ENCODE measurements around the gene TCF12.

Gene TCF12

GRCh38 chr15:57048930-57049549, 130.6 kb downstream of the TCF12 start:
- no peak for DNase-seq (ENCODE audit: low read depth in 2 of 2)

- no peak for DNase-seq (ENCODE audit: low read depth in 2 of 2)
Measured at GRCh38 chr15:57053470-57053869, 135.0 kb downstream of the TCF12 start.

- DNase-seq (ENCODE audit: low read depth in 2 of 2): no peak
Measured at GRCh38 chr15:57054204-57054750, 135.8 kb downstream of the TCF12 start.

GRCh38 chr15:57056357-57056756, 137.9 kb downstream of the TCF12 start:
- DNase-seq (ENCODE audit: low read depth in 2 of 2): no peak

GRCh38 chr15:57057134-57057930, 138.9 kb downstream of the TCF12 start:
- DNase-seq (ENCODE audit: low read depth in 2 of 2): no peak

- DNase-seq (ENCODE audit: low read depth in 2 of 2): no peak
Measured at GRCh38 chr15:57059026-57059660, 140.7 kb downstream of the TCF12 start.

GRCh38 chr15:57060799-57061198, 142.4 kb downstream of the TCF12 start:
- no peak for DNase-seq (ENCODE audit: low read depth in 2 of 2)

- no peak for DNase-seq (ENCODE audit: low read depth in 2 of 2)
Measured at GRCh38 chr15:57061281-57061680, 142.8 kb downstream of the TCF12 start.

- no peak for DNase-seq (ENCODE audit: low read depth in 2 of 2)
Measured at GRCh38 chr15:57061696-57062095, 143.3 kb downstream of the TCF12 start.

- DNase-seq (ENCODE audit: low read depth in 2 of 2): no peak
Measured at GRCh38 chr15:57064033-57064432, 145.6 kb downstream of the TCF12 start.

GRCh38 chr15:57069423-57069822, 151.0 kb downstream of the TCF12 start:
- DNase-seq (ENCODE audit: low read depth in 2 of 2): no peak

GRCh38 chr15:57070674-57071073, 152.2 kb downstream of the TCF12 start:
- DNase-seq (ENCODE audit: low read depth in 2 of 2): no peak

- DNase-seq (ENCODE audit: low read depth in 2 of 2): no peak
Measured at GRCh38 chr15:57079446-57079845, 161.0 kb downstream of the TCF12 start.

- DNase-seq (ENCODE audit: low read depth in 2 of 2): no peak
Measured at GRCh38 chr15:57079931-57080620, 161.6 kb downstream of the TCF12 start.

- no peak for DNase-seq (ENCODE audit: low read depth in 2 of 2)
Measured at GRCh38 chr15:57082054-57082728, 163.7 kb downstream of the TCF12 start.

GRCh38 chr15:57084192-57084591, 165.7 kb downstream of the TCF12 start:
- no peak for DNase-seq (ENCODE audit: low read depth in 2 of 2)

GRCh38 chr15:57085267-57085666, 166.8 kb downstream of the TCF12 start:
- no peak for DNase-seq (ENCODE audit: low read depth in 2 of 2)

- DNase-seq (ENCODE audit: low read depth in 2 of 2): no peak
Measured at GRCh38 chr15:57086857-57087427, 168.5 kb downstream of the TCF12 start.

- no peak for DNase-seq (ENCODE audit: low read depth in 2 of 2)
Measured at GRCh38 chr15:57089815-57090495, 171.5 kb downstream of the TCF12 start.

GRCh38 chr15:57090496-57090859, 172.0 kb downstream of the TCF12 start:
- DNase-seq (ENCODE audit: low read depth in 2 of 2): no peak

- no peak for DNase-seq (ENCODE audit: low read depth in 2 of 2)
Measured at GRCh38 chr15:57091636-57092035, 173.2 kb downstream of the TCF12 start.
